ENCODE measurements around the gene BRAP.
"Not testable (repeated sequence)": the region's sequence is repeated elsewhere in the genome, so short reads cannot be mapped to it uniquely, and the experiment has no call there.

The BRAP gene

GRCh38 chr12:111606767-111607230 lies 79.0 kb downstream of the BRAP start:
- DNase-seq (ENCODE audit: low spot score): no peak

GRCh38 chr12:111605911-111606766 lies 79.6 kb downstream of the BRAP start:
- DNase-seq (ENCODE audit: low spot score): peak; percentile 19

GRCh38 chr12:111602857-111603256 lies 82.9 kb downstream of the BRAP start:
- not testable (repeated sequence) for DNase-seq (ENCODE audit: low spot score)

- DNase-seq (ENCODE audit: low spot score): no peak
These were observed 83.4 kb downstream of the BRAP start for GRCh38 chr12:111602348-111602747.

- not testable (repeated sequence) for DNase-seq (ENCODE audit: low spot score)
These were observed 84.8 kb downstream of the BRAP start for GRCh38 chr12:111600986-111601385.

- no peak for DNase-seq (ENCODE audit: low spot score)
These were observed 85.5 kb downstream of the BRAP start for GRCh38 chr12:111600205-111600642.

- DNase-seq (ENCODE audit: low spot score): peak; percentile 93
These were observed 86.1 kb downstream of the BRAP start for GRCh38 chr12:111599453-111600204.

- DNase-seq (ENCODE audit: low spot score): no peak
These were observed 86.9 kb downstream of the BRAP start, which contains the start of gene ATXN2 for GRCh38 chr12:111598637-111599452. TSS of gene ATXN2 (minus strand) at chr12:111599315. CDS start at chr12:111599034, 281 bp downstream.

- peak; percentile 36 for DNase-seq (ENCODE audit: low spot score)
These were observed 87.7 kb downstream of the BRAP start for GRCh38 chr12:111597831-111598636.

GRCh38 chr12:111596985-111597830 lies 88.5 kb downstream of the BRAP start:
- DNase-seq (ENCODE audit: low spot score): peak; percentile 71

- DNase-seq (ENCODE audit: low spot score): not testable (repeated sequence)
These were observed 90.4 kb downstream of the BRAP start for GRCh38 chr12:111595341-111595835.

All from kidney tubule cell (primary cell).